SK-N-SH (cell line): ENCODE data around the gene SCN9A. TPM values are rescaled to one million over a fixed set of nuclear protein-coding genes. Genes with fewer than 3 reads are reported as not detected.

Source experiments
- CTCF ChIA-PET: fragments of 300-600, 350-600 bp; formaldehyde crosslinking; extraction: SDS; loops from one replicate; lab custom pipeline; 2021; lab: Yijun Ruan, JAX
- POLR2A ChIA-PET: fragments of 350-600 bp; sonication (Branson Sonifier 250); formaldehyde crosslinking; extraction: SDS; loops from one replicate; lab custom pipeline; 2020; ENCODE audit warnings: antibody characterized with exemption, inconsistent platforms; lab: Yijun Ruan, JAX
- DNase-seq: peaks from one replicate; pipeline ENCODE4 v3.0.0; 2012
- H2AFZ ChIP-seq: fragments of 200-600 bp; sonication (generic); 2 replicates; pipeline ENCODE4 v1.8.1; 2016; ENCODE audit warnings: antibody characterized with exemption, mild to moderate bottlenecking, low read depth
- H3F3A ChIP-seq: fragments of 200-600 bp; sonication (generic); replicated peaks from 2 replicates; pipeline ENCODE3; 2016; ENCODE audit warnings: antibody characterized with exemption, mild to moderate bottlenecking; ENCODE audit not compliant: insufficient read depth
- H3K27ac ChIP-seq, 2 experiments: fragments of 200-500 bp in 1 of 2; fragments of 200-600 bp in 1 of 2; sonication (Bioruptor generic) in 1 of 2; sonication (generic), shearing (Covaris generic) in 1 of 2; 2 replicates each; pipeline versions ENCODE4 v1.5.1 to v1.6.1; 2014 to 2016; ENCODE audit warnings: low read depth in 2 of 2, inconsistent platforms in 1 of 2, low read length in 1 of 2, mild to moderate bottlenecking in 1 of 2, mixed read lengths in 1 of 2
- H3K27me3 ChIP-seq: fragments of 200-600 bp; sonication (generic), shearing (Covaris generic); 2 replicates; pipeline ENCODE4 v1.6.1; 2016; ENCODE audit warnings: mixed run types; ENCODE audit not compliant: insufficient read depth
- H3K36me3 ChIP-seq, 2 experiments: fragments of 200-500 bp in 1 of 2; fragments of 200-600 bp in 1 of 2; sonication (Bioruptor generic) in 1 of 2; sonication (generic) in 1 of 2; replicated peaks in 1 of 2; 2 replicates each; pipeline versions ENCODE3 to v1.5.1; 2014 to 2016; ENCODE audit warnings: low read length in 1 of 2, mild to moderate bottlenecking in 1 of 2; ENCODE audit not compliant: insufficient read depth in 2 of 2, control insufficient read depth in 1 of 2
- H3K4me1 ChIP-seq, 2 experiments: fragments of 200-500 bp in 1 of 2; fragments of 200-600 bp in 1 of 2; sonication (Bioruptor generic) in 1 of 2; sonication (generic), shearing (Covaris generic) in 1 of 2; 2 replicates each; pipeline versions ENCODE4 v1.5.1 to v1.6.1; 2014 to 2016; ENCODE audit warnings: low read depth in 1 of 2, low read length in 1 of 2, mixed run types in 1 of 2; ENCODE audit not compliant: insufficient read depth in 2 of 2, control insufficient read depth in 1 of 2
- H3K4me2 ChIP-seq: fragments of 200-600 bp; sonication (generic), shearing (Covaris generic); 2 replicates; pipeline ENCODE4 v1.6.1; 2017; ENCODE audit warnings: mixed run types
- H3K4me3 ChIP-seq, 2 experiments: fragments of 200-500 bp in 1 of 2; fragments of 200-600 bp in 1 of 2; sonication (Bioruptor generic) in 1 of 2; sonication (generic), shearing (Covaris generic) in 1 of 2; 2 replicates each; pipeline versions ENCODE4 v1.5.1 to v1.8.1; 2014 to 2016; ENCODE audit warnings: low read depth in 2 of 2, inconsistent platforms in 1 of 2, low read length in 1 of 2, mild to moderate bottlenecking in 1 of 2, mixed read lengths in 1 of 2, moderate library complexity in 1 of 2
- H3K79me2 ChIP-seq: fragments of 200-600 bp; sonication (generic); 2 replicates; pipeline ENCODE4 v1.8.1; 2017; ENCODE audit warnings: mild to moderate bottlenecking; ENCODE audit not compliant: insufficient read depth
- H3K9ac ChIP-seq: fragments of 200-600 bp; sonication (generic); 2 replicates; pipeline ENCODE4 v1.6.1; 2017; ENCODE audit warnings: mixed run types
- H3K9me2 ChIP-seq: fragments of 200-600 bp; sonication (generic); 2 replicates; pipeline ENCODE4 v1.6.1; 2017; ENCODE audit warnings: mixed run types
- H3K9me3 ChIP-seq: fragments of 200-600 bp; sonication (generic); 2 replicates; pipeline ENCODE4 v1.6.1; 2017; ENCODE audit warnings: mixed run types, mild to moderate bottlenecking, moderate library complexity
- H4K20me1 ChIP-seq: fragments of 200-600 bp; sonication (generic); 2 replicates; pipeline ENCODE4 v1.6.1; 2017; ENCODE audit warnings: mild to moderate bottlenecking, mixed run types; ENCODE audit not compliant: insufficient read depth
- CHD2 ChIP-seq: fragments of 150-350 bp; IDR thresholded peaks from 2 replicates; pipeline ENCODE4 v1.6.1; 2018; ENCODE audit warnings: low read length; ENCODE audit not compliant: partially characterized antibody
- FOSL2 ChIP-seq: IDR thresholded peaks from 2 replicates; pipeline ENCODE4 v1.4.0; 2012; ENCODE audit warnings: low read depth, mild to moderate bottlenecking, moderate library complexity, borderline replicate concordance
- FOXJ3 ChIP-seq: sonication (generic); formaldehyde crosslinking; IDR thresholded peaks from 2 replicates; pipeline ENCODE4 v1.5.1; 2020; ENCODE audit warnings: mild to moderate bottlenecking, missing genetic modification reagents
- IRF3 ChIP-seq: fragments of 150-350 bp; IDR thresholded peaks from 2 replicates; pipeline ENCODE4 v1.6.1; 2016; ENCODE audit warnings: mild to moderate bottlenecking, low read depth, low read length
- MEF2A ChIP-seq: IDR thresholded peaks from 2 replicates; pipeline ENCODE4 v1.4.0; 2012; ENCODE audit warnings: low read depth, borderline replicate concordance
- NFIC ChIP-seq: IDR thresholded peaks from 2 replicates; pipeline ENCODE4 v1.4.0; 2012; ENCODE audit warnings: borderline replicate concordance
- NRF1 ChIP-seq: IDR thresholded peaks from 2 replicates; pipeline ENCODE4 v1.6.1; 2012; ENCODE audit warnings: low read depth, mild to moderate bottlenecking, low read length
- RAD21 ChIP-seq: IDR thresholded peaks from 2 replicates; pipeline ENCODE4 v1.6.1; 2012; ENCODE audit warnings: mild to moderate bottlenecking, low read length
- REST ChIP-seq: IDR thresholded peaks from 2 replicates; pipeline ENCODE4 v1.6.1; 2012; ENCODE audit warnings: mild to moderate bottlenecking, low read depth, low read length, moderate library complexity
- RXRA ChIP-seq: IDR thresholded peaks from 2 replicates; pipeline ENCODE4 v1.4.0; 2012; ENCODE audit warnings: low read depth, mild to moderate bottlenecking, borderline replicate concordance
- SIN3A ChIP-seq: IDR thresholded peaks from 2 replicates; pipeline ENCODE4 v1.6.1; 2012; ENCODE audit warnings: low read depth, mild to moderate bottlenecking, low read length, moderate library complexity, borderline replicate concordance
- TAF1 ChIP-seq: IDR thresholded peaks from 2 replicates; pipeline ENCODE4 v1.6.1; 2012; ENCODE audit warnings: low read depth, mild to moderate bottlenecking, low read length, moderate library complexity, borderline replicate concordance
- USF1 ChIP-seq: IDR thresholded peaks from 2 replicates; pipeline ENCODE4 v1.4.0; 2012; ENCODE audit warnings: low read depth, borderline replicate concordance
- WGBS: methylation state at CpG from one replicate; pipeline ENCODE4 v1.1.6; 2017; ENCODE audit warnings: low lambda C conversion rate; 5-methylcytosine and 5-hydroxymethylcytosine counted together
- polyA plus RNA-seq, 3 experiments: library from polyadenylated mRNA; depleted of rRNA; stranded (reverse); fragments of >200 nt; gene quantifications; 2 replicates each; pipeline ENCODE4 v1.2.3, GENCODE V29; 2012

The SCN9A gene
- polyA plus RNA-seq, 1 of the 3 experiments (the other 2 are of a cell fraction): 5.9 TPM

- peaks cover 6 to 33% of the 10 kb centered on the region in 2 experiments for H3K36me3 ChIP-seq
- H3K27me3 ChIP-seq: no peaks in the 10 kb centered on the region
- no peak overlapping the region for H3K27ac ChIP-seq
- no peaks in the 10 kb centered on the region for H3F3A ChIP-seq
- CTCF ChIA-PET: no interaction called here
- no peak overlapping the region for H3K9ac ChIP-seq
- TF ChIP-seq FOXJ3 (CRISPR knock-in tag) (no peak), REST (no peak), NFIC (no peak), CHD2 (no peak), NRF1 (no peak), USF1 (no peak), SIN3A (no peak), IRF3 (no peak)
- H3K9me3 ChIP-seq: no peaks in the 10 kb centered on the region; the same call in 1 of the 2 replicates
- no peak overlapping the region for H2AFZ ChIP-seq
- H4K20me1 ChIP-seq: no peaks in the 10 kb centered on the region
- H3K4me1 ChIP-seq: no peaks in the 10 kb centered on the region
- no peak overlapping the region for H3K4me3 ChIP-seq
- H3K79me2 ChIP-seq: no peaks in the 10 kb centered on the region
- DNase-seq: no peak
- no peak overlapping the region for H3K4me2 ChIP-seq
- no peaks in the 10 kb centered on the region for H3K9me2 ChIP-seq
- POLR2A ChIA-PET: no interaction called here
These were observed 173.0 kb downstream of the SCN9A start for GRCh38 chr2:166202778-166203177.

- Histone ChIP-seq H4K20me1 (no peaks in the 10 kb centered on the region), H3K27me3 (no peaks in the 10 kb centered on the region), H3K4me3 (no peak overlapping the region), H3K9me2 (no peaks in the 10 kb centered on the region; the same call in 1 of the 2 replicates), H3K9ac (no peak overlapping the region), H3K9me3 (no peaks in the 10 kb centered on the region; the same call in 1 of the 2 replicates)
- WGBS: 93% methylated on average over 3 of the region's 3 CpGs
- CTCF ChIA-PET: no interaction called here
- TF ChIP-seq FOSL2 (no peak), FOXJ3 (CRISPR knock-in tag) (no peak), RAD21 (no peak), CHD2 (no peak), RXRA (no peak), TAF1 (no peak), MEF2A (no peak)
- TF ChIP-seq, all 33 proteins: peak for 0
- H3K79me2 ChIP-seq: no peaks in the 10 kb centered on the region
- no peak for DNase-seq
- no peak overlapping the region for H2AFZ ChIP-seq
- no peaks in the 10 kb centered on the region for H3K4me1 ChIP-seq
- peaks cover 8 to 13% of the 10 kb centered on the region in 2 experiments for H3K36me3 ChIP-seq
- no peak overlapping the region for H3K27ac ChIP-seq
- no peaks in the 10 kb centered on the region for H3F3A ChIP-seq
- POLR2A ChIA-PET: no interaction called here
- no peak overlapping the region for H3K4me2 ChIP-seq
These were observed 178.3 kb downstream of the SCN9A start for GRCh38 chr2:166197446-166197845.
